ENCODE results near the gene AKR7A3. TPM values are rescaled to one million over a fixed set of nuclear protein-coding genes. Genes with fewer than 3 reads are reported as not detected.

AKR7A3 gene
- total RNA-seq, 4 donors from 2014 or later: 0.13 to 1.6 (median 0.66) TPM

DNA sequence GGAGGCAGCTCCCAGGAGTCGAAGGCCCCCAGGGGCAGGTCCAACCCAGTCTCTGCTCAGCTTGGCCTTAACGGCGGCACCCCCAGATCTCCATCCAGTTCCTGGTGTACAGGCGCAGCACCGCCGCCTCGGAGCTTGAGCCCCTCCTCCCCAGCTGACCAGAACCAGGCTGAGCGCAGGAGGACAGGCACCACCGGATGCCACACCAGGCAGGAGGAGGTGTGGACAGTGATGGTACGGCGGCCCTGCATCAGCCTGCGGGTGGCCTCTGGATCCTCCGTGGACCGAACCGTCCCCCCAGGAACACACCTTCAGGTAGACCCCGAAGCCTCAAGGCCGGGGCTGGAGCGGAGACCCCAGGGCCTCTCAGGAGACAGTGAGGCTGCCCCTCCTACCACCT is 39.9 kb upstream of the AKR7A3 start:
- Histone ChIP-seq H3K36me3 (peaks cover 23 to 93% (median 84%) of the 10 kb centered on the region in 4 donors), H3K9me3 (no peaks in the 10 kb centered on the region), H3K4me1 (no peaks in the 10 kb centered on the region), H3K27ac (replicated peaks in 1 of 4) (no peak overlapping the region), H3K4me3 (no peak overlapping the region), H3K27me3 (no peaks in the 10 kb centered on the region)
- DNase-seq (ENCODE audit: extremely low spot score): no peak
- TF ChIP-seq POLR2AphosphoS5 (IDR thresholded peaks at IDR 0.05): no peak
- TF ChIP-seq EP300 (IDR thresholded peaks at IDR 0.05): no peak
- TF ChIP-seq POLR2A (IDR thresholded peaks at IDR 0.05; ENCODE audit: low read depth): no peak
- TF ChIP-seq, protein P1, sequence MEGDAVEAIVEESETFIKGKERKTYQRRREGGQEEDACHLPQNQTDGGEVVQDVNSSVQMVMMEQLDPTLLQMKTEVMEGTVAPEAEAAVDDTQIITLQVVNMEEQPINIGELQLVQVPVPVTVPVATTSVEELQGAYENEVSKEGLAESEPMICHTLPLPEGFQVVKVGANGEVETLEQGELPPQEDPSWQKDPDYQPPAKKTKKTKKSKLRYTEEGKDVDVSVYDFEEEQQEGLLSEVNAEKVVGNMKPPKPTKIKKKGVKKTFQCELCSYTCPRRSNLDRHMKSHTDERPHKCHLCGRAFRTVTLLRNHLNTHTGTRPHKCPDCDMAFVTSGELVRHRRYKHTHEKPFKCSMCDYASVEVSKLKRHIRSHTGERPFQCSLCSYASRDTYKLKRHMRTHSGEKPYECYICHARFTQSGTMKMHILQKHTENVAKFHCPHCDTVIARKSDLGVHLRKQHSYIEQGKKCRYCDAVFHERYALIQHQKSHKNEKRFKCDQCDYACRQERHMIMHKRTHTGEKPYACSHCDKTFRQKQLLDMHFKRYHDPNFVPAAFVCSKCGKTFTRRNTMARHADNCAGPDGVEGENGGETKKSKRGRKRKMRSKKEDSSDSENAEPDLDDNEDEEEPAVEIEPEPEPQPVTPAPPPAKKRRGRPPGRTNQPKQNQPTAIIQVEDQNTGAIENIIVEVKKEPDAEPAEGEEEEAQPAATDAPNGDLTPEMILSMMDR (IDR thresholded peaks at IDR 0.05): no peak
- WGBS: 79% methylated on average over 2 of the region's 18 CpGs
- intact Hi-C loops (cut with DNase I): no loop called here

DNA sequence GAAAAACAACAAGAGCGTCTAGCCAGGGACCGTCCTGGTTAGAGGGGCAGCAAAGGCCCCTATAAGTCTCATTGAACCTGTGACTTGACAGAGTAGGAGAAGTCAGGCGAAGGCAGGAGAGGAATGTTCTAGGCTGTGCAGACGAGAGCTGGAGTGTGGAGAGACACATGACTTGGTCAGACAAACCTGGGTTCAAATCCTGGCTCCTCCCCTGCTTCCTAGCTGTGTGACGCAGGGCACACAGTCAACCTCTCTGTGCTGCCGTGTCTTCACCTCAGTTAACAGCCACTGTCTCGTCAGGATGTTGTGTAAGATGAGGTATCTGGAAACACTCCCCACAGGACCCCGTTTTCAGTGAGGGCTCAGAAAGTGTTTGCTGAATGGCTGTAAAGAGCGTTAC is 39.2 kb upstream of the AKR7A3 start:
- 83% methylated on average over 9 of the region's 9 CpGs for WGBS
- Histone ChIP-seq H3K4me3 (no peak overlapping the region), H3K27ac (replicated peaks in 1 of 4) (no peak overlapping the region), H3K9me3 (no peaks in the 10 kb centered on the region), H3K36me3 (peaks cover 24 to 96% (median 87%) of the 10 kb centered on the region in 4 donors), H3K27me3 (no peaks in the 10 kb centered on the region), H3K4me1 (no peaks in the 10 kb centered on the region)
- DNase-seq (ENCODE audit: extremely low spot score): no peak
- TF ChIP-seq, protein P1 (IDR thresholded peaks at IDR 0.05): no peak
- TF ChIP-seq POLR2A (IDR thresholded peaks at IDR 0.05; ENCODE audit: low read depth): no peak
- no peak for TF ChIP-seq POLR2AphosphoS5 (IDR thresholded peaks at IDR 0.05)
- no peak for TF ChIP-seq EP300 (IDR thresholded peaks at IDR 0.05)
- intact Hi-C loops (cut with DNase I): no loop called here

DNA sequence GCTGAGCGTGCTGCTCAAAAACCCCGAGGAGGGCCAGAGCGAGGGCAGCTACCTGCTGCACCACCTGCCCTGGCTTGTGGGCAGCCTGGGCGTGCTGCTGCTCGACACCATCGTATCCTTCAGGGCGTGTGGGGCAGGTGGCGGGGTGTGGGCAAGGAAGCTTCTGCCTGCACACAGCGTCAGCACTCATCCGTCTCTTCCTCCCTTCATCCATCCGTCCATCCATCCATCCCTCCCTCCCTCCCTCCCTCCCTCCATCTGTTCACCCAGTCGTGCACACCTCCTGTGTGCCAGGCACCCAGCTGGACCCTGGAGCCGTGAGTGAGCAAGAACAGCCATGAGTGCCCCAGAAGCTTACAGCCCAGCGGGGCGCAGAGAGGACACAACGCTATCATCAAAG is 38.7 kb upstream of the AKR7A3 start:
- Histone ChIP-seq H3K9me3 (no peaks in the 10 kb centered on the region), H3K36me3 (peaks cover 24 to 96% (median 86%) of the 10 kb centered on the region in 4 donors), H3K27ac (replicated peaks in 1 of 4) (no peak overlapping the region), H3K27me3 (no peaks in the 10 kb centered on the region), H3K4me3 (no peak overlapping the region), H3K4me1 (no peaks in the 10 kb centered on the region)
- TF ChIP-seq, protein P1 (IDR thresholded peaks at IDR 0.05): no peak
- TF ChIP-seq POLR2AphosphoS5 (IDR thresholded peaks at IDR 0.05) (no peak), EP300 (IDR thresholded peaks at IDR 0.05) (no peak), POLR2A (IDR thresholded peaks at IDR 0.05; ENCODE audit: low read depth) (no peak)
- intact Hi-C loops (cut with DNase I): no loop called here
- no peak for DNase-seq (ENCODE audit: extremely low spot score)
- 93% methylated on average over 16 of the region's 16 CpGs for WGBS

DNA sequence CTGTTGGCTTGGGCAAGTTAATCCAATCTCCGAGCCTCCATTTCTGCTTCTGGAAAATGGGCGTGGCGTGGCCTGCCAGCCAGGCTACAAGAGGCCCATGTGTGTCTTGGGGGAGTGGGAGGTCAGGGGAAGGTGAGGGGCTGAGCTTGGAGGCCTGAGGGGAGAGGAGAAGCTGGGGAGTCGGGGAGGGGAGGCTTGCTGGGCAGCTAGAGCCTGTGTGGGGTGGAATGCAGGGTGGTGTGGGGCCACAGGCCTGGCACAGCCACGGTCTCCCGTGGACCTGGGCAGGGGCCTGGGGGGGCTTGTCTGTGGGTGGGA is 38.1 kb upstream of the AKR7A3 start:
- intact Hi-C loops (cut with DNase I): no loop called here
- H3K27ac ChIP-seq (replicated peaks in 1 of 4): no peak overlapping the region
- peaks cover 24 to 96% (median 87%) of the 10 kb centered on the region in 4 donors for H3K36me3 ChIP-seq
- no peak for DNase-seq (ENCODE audit: extremely low spot score)
- H3K4me3 ChIP-seq: no peak overlapping the region
- WGBS: 82% methylated on average over 6 of the region's 6 CpGs
- TF ChIP-seq POLR2AphosphoS5 (IDR thresholded peaks at IDR 0.05) (no peak), POLR2A (IDR thresholded peaks at IDR 0.05; ENCODE audit: low read depth) (no peak), EP300 (IDR thresholded peaks at IDR 0.05) (no peak)
- TF ChIP-seq, protein P1 (IDR thresholded peaks at IDR 0.05): no peak
- H3K9me3 ChIP-seq: no peaks in the 10 kb centered on the region
- no peaks in the 10 kb centered on the region for H3K4me1 ChIP-seq
- H3K27me3 ChIP-seq: no peaks in the 10 kb centered on the region
